Activated naive CD8-positive, alpha-beta T cell treated with anti-CD3 and anti-CD28 coated beads, Interleukin-2, amount 10 ng/mL, durations not matched to agents 7 days and 5 days (primary cell): ENCODE results near the gene LCMT1. TPM values are rescaled to one million over a fixed set of nuclear protein-coding genes. Genes with fewer than 3 reads are reported as not detected.

Experiments used
- ATAC-seq: fragments of 150-1000 bp; cut with Tn5 transposase; one replicate; pipeline ENCODE4 v1.10.0; 2021; ENCODE audit warnings: low read depth, moderate library complexity
- POLR2A ChIA-PET: fragments of 350-600 bp; sonication (Branson Sonifier 250); formaldehyde crosslinking; loops from one replicate; lab custom pipeline; 2021; ENCODE audit warnings: antibody characterized with exemption; lab: Charles Lee
- DNase-seq: peaks from one replicate; pipeline ENCODE4 v3.0.0; 2021
- H3K27ac Mint-ChIP-seq: one replicate; pipeline ENCODE4 v1.8.0; 2022; ENCODE audit warnings: mild to moderate bottlenecking, mixed read lengths
- H3K27me3 Mint-ChIP-seq: one replicate; pipeline ENCODE4 v1.8.0; 2022; ENCODE audit warnings: mild to moderate bottlenecking, moderate library complexity, mixed read lengths
- H3K36me3 Mint-ChIP-seq: one replicate; pipeline ENCODE4 v1.8.0; 2021; ENCODE audit warnings: mild to moderate bottlenecking, mixed read lengths
- H3K4me1 Mint-ChIP-seq: one replicate; pipeline ENCODE4 v1.8.0; 2021; ENCODE audit warnings: mixed read lengths
- H3K4me3 Mint-ChIP-seq: one replicate; pipeline ENCODE4 v1.8.0; 2022; ENCODE audit warnings: mild to moderate bottlenecking, moderate library complexity, mixed read lengths
- H3K9me3 Mint-ChIP-seq: one replicate; pipeline ENCODE4 v1.8.0; 2021; ENCODE audit warnings: mixed read lengths
- total RNA-seq, 2 experiments: library from RNA; stranded (reverse); gene quantifications; one replicate each; pipeline ENCODE4 v1.2.3, GENCODE V29; 2021

The LCMT1 gene
- total RNA-seq, 2 experiments from 2014 or later = 37.7 to 42.8 TPM

GRCh38 chr16:25198021-25198420 is 86.5 kb downstream of the LCMT1 start:
- Mint-ChIP-seq H3K27ac (no peak overlapping the region), H3K4me1 (no peaks in the 10 kb centered on the region), H3K9me3 (no peaks in the 10 kb centered on the region), H3K36me3 (no peaks in the 10 kb centered on the region), H3K27me3 (peaks cover 1% of the 10 kb centered on the region), H3K4me3 (no peak overlapping the region)
- DNase-seq (no peak), ATAC-seq (no peak)
- POLR2A ChIA-PET = no interaction called here

- DNase-seq (no peak), ATAC-seq (no peak)
- Mint-ChIP-seq H3K4me1 (no peaks in the 10 kb centered on the region), H3K4me3 (no peak overlapping the region), H3K27ac (no peak overlapping the region), H3K27me3 (peaks cover 1% of the 10 kb centered on the region), H3K9me3 (no peaks in the 10 kb centered on the region), H3K36me3 (no peaks in the 10 kb centered on the region)
- POLR2A ChIA-PET = interaction anchor here (0.7 kb wide), 1 partner anchor 299 kb away, joined by 3 read pairs; no protein-coding TSS in a partner anchor
Measured at GRCh38 chr16:25199457-25199856, 87.9 kb downstream of the LCMT1 start.

DNA sequence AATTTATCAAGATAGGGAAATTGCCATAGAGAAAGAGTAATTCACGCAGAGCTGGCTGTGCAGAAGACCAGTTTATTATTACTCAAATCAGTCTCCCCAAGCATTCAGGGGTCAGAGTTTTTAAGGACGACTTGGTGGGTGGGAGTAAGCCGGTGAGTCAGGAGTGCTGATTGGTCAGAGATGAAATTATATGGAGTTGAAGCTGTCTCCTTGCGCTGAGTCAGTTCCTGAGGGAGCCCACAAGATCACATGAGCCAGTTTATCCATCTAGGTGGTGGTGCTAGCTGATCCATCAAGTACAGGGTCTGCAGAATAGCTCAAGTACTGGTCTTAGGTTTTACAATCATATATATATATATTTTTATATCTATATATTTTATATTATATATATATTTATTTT is 99.2 kb downstream of the LCMT1 start:
- ATAC-seq = no peak
- DNase-seq = no peak
- no peaks in the 10 kb centered on the region for H3K9me3 Mint-ChIP-seq
- POLR2A ChIA-PET = no interaction called here
- H3K4me1 Mint-ChIP-seq = peaks cover 2% of the 10 kb centered on the region
- H3K4me3 Mint-ChIP-seq = no peak overlapping the region
- no peak overlapping the region for H3K27ac Mint-ChIP-seq
- H3K27me3 Mint-ChIP-seq = peaks cover 3% of the 10 kb centered on the region
- no peaks in the 10 kb centered on the region for H3K36me3 Mint-ChIP-seq

GRCh38 chr16:25212636-25213035 is 101.1 kb downstream of the LCMT1 start:
- no peak for DNase-seq
- no peaks in the 10 kb centered on the region for H3K36me3 Mint-ChIP-seq
- no peak overlapping the region for H3K4me3 Mint-ChIP-seq
- POLR2A ChIA-PET = no interaction called here
- no peak for ATAC-seq
- no peaks in the 10 kb centered on the region for H3K9me3 Mint-ChIP-seq
- H3K27ac Mint-ChIP-seq = no peak overlapping the region
- peaks cover 3% of the 10 kb centered on the region for H3K27me3 Mint-ChIP-seq
- H3K4me1 Mint-ChIP-seq = peaks cover 2% of the 10 kb centered on the region

DNA sequence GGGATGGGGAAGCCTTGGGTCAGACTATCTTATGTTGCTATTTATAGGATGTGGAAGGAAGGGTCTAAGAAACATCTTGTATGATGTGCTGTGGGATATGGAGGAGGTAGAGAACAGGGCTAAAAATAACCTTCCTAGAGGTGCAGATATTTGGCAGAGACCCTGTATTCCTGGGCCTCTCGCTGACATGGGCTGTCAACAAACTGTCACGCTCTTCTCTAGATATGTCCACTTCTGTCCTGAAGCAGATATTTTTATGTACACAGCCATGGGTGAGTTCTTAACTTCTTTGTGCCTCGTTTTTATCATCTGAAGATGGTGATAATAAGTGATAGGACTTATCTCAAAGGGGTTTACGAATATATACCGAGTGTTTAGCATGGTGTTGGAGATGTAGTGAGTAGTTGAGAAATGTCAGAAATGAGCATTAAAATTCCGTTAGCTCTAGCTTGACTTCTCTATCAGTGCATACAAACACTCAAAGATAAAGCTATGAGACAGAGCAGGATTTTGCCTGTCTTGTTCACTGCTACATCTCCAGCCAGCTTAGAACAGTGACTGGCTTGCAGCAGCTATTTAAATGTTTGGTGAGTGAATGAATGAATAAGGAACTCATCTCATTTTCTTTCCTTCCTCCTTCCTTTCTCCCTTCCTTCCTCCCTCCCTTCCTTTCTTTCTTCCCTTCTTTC is 102.3 kb downstream of the LCMT1 start:
- Mint-ChIP-seq H3K9me3 (no peaks in the 10 kb centered on the region), H3K27ac (no peak overlapping the region), H3K36me3 (no peaks in the 10 kb centered on the region), H3K4me1 (peaks cover 2% of the 10 kb centered on the region), H3K4me3 (no peak overlapping the region), H3K27me3 (no peaks in the 10 kb centered on the region)
- no peak for DNase-seq
- no peak for ATAC-seq
- POLR2A ChIA-PET = no interaction called here

DNA sequence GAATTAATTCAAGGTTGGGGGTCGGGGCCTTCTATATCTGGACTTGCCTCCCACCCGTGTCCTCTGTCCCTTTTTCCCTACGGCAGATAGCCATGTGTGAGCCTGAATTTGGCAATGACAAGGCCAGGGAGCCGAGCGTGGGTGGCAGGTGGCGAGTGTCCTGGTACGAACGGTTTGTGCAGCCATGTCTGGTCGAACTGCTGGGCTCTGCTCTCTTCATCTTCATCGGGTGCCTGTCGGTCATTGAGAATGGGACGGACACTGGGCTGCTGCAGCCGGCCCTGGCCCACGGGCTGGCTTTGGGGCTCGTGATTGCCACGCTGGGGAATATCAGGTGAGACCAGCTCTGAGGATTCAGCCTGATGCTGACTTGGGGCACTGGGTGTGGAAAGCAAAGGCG is 105.6 kb downstream of the LCMT1 start:
- Mint-ChIP-seq H3K9me3 (no peaks in the 10 kb centered on the region), H3K36me3 (no peaks in the 10 kb centered on the region), H3K4me1 (no peaks in the 10 kb centered on the region), H3K4me3 (no peak overlapping the region), H3K27me3 (no peaks in the 10 kb centered on the region), H3K27ac (no peak overlapping the region)
- POLR2A ChIA-PET = no interaction called here
- DNase-seq (no peak), ATAC-seq (no peak)

DNA sequence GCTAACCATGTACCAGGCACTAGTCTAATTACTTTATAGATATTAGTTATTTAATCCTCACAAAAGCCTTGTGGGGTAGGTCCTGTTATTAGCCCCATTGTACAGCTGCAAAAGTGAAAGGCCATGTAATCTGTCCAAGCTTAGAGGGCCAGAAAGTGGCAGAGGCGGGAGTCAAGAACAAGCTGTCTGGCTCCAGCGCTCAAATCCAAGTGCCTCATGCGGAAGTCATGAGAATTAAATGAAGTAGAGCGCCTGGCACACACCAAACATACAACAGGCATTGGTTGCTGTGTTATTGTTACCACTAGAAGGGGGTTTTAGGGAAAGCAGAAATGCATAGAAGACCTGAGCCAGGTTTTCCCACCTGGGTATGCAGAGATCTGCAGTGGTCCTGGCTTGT is 106.4 kb downstream of the LCMT1 start:
- H3K4me3 Mint-ChIP-seq = no peak overlapping the region
- ATAC-seq (no peak), DNase-seq (no peak)
- no peaks in the 10 kb centered on the region for H3K36me3 Mint-ChIP-seq
- no peaks in the 10 kb centered on the region for H3K27me3 Mint-ChIP-seq
- no peaks in the 10 kb centered on the region for H3K9me3 Mint-ChIP-seq
- H3K27ac Mint-ChIP-seq = no peak overlapping the region
- POLR2A ChIA-PET = no interaction called here
- no peaks in the 10 kb centered on the region for H3K4me1 Mint-ChIP-seq

DNA sequence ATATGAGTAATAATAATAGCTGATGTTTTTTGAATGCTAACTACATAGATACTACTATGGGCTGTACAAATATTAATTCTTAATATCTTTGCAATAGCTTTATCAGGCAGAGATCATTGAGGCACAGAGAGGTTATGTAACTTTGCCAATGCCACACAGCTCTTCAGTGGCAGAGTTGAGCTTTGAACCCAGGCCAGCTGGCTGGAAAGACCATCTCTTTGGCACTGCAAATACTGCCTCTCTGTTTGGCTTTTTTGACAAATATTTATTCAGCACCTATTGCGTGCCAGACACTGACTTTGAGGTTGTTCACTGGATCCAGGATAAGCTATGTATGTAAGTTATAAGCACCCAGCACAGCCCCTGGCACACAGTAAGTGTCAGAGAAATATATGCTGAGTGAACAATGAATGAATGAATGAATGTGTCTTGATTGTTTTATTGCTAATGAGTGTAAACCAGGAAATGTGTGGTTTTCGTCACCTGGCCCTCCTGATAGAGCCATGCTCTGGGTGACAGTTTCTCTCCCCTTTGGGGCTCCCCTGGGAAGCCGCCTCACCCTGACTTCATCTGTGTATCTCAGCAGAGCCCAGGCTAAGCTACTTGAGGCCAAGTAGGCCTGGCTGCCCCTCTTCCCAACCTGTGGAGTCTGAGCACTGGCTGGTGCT is 107.7 kb downstream of the LCMT1 start:
- no peak overlapping the region for H3K4me3 Mint-ChIP-seq
- no peaks in the 10 kb centered on the region for H3K4me1 Mint-ChIP-seq
- H3K36me3 Mint-ChIP-seq = no peaks in the 10 kb centered on the region
- ATAC-seq (no peak), DNase-seq (no peak)
- no peaks in the 10 kb centered on the region for H3K27me3 Mint-ChIP-seq
- POLR2A ChIA-PET = no interaction called here
- no peaks in the 10 kb centered on the region for H3K9me3 Mint-ChIP-seq
- H3K27ac Mint-ChIP-seq = no peak overlapping the region

- Mint-ChIP-seq H3K36me3 (no peaks in the 10 kb centered on the region), H3K9me3 (no peaks in the 10 kb centered on the region), H3K4me1 (peaks cover 3% of the 10 kb centered on the region), H3K4me3 (no peak overlapping the region), H3K27ac (no peak overlapping the region), H3K27me3 (peaks cover 3% of the 10 kb centered on the region)
- ATAC-seq = no peak
- DNase-seq = no peak
- POLR2A ChIA-PET = interaction anchor here (0.6 to 0.7 kb wide), 2 partner anchors 174 to 468 kb away, joined by 4 to 5 read pairs; no protein-coding TSS in a partner anchor
Measured at GRCh38 chr16:25222959-25223358, 111.4 kb downstream of the LCMT1 start.

DNA sequence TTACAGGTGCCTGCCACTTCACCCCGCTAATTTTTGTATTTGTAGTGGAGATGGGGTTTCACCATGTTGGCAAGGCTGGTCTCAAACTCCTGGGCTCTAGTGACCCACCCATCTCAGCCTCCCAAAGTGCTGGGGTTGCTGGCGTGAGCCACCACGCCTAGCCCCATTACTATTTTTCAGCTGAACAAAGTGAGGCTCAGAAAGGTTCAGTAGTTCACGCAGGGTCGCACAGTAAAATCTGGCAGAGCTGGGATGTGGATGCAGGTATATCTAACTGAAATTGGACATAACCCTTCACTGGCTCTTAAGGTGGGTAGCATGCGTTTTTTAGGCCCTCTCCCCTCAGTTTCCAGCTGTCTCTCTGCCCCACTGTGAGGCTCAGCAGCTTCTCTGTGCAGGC is 112.4 kb downstream of the LCMT1 start:
- peaks cover 6% of the 10 kb centered on the region for H3K4me1 Mint-ChIP-seq
- no peaks in the 10 kb centered on the region for H3K36me3 Mint-ChIP-seq
- H3K4me3 Mint-ChIP-seq = no peak overlapping the region
- no peak for DNase-seq
- H3K9me3 Mint-ChIP-seq = no peaks in the 10 kb centered on the region
- no peak overlapping the region for H3K27ac Mint-ChIP-seq
- POLR2A ChIA-PET = no interaction called here
- ATAC-seq = no peak
- peaks cover 3% of the 10 kb centered on the region for H3K27me3 Mint-ChIP-seq

- ATAC-seq = no peak
- H3K9me3 Mint-ChIP-seq = no peaks in the 10 kb centered on the region
- H3K27me3 Mint-ChIP-seq = peaks cover 3% of the 10 kb centered on the region
- DNase-seq = no peak
- peaks cover 6% of the 10 kb centered on the region for H3K4me1 Mint-ChIP-seq
- no peak overlapping the region for H3K4me3 Mint-ChIP-seq
- no peaks in the 10 kb centered on the region for H3K36me3 Mint-ChIP-seq
- H3K27ac Mint-ChIP-seq = no peak overlapping the region
- POLR2A ChIA-PET = interaction anchor here (0.6 to 1.1 kb wide), 3 partner anchors 97 to 157 kb away, joined by 3 to 5 read pairs (median 4); no protein-coding TSS in a partner anchor
Measured at GRCh38 chr16:25224731-25225319, 113.3 kb downstream of the LCMT1 start.
